Measurements from ENCODE around the gene MRPS7. TPM values are rescaled to one million over a fixed set of nuclear protein-coding genes. Genes with fewer than 3 reads are reported as not detected.

The MRPS7 gene
- total and polyA plus RNA-seq, 2 donors (not counting 1 experiment from before 2014, with no cell fraction given), result 25.1 to 42.6 TPM

GRCh38 chr17:75242461-75243042 is 19.1 kb upstream of the MRPS7 start:
- H2AFZ ChIP-seq (ENCODE audit: insufficient read depth, low read depth, low read length, poor library complexity, severe bottlenecking), result no peak overlapping the region
- intact Hi-C loops (cut with micrococcal nuclease), result loop anchor here (2.0 kb wide), 1 partner anchor 28 kb away; the partner anchor contains the start of gene MIF4GD
- no peaks in the 10 kb centered on the region for H3K9me3 Mint-ChIP-seq (ENCODE audit: insufficient read depth)
- H3K4me3 Mint-ChIP-seq, result peak overlapping the region; percentile 42
- peaks cover under 1 to 89% of the 10 kb centered on the region in 2 experiments for H3K36me3 ChIP-seq (replicated peaks in 1 of 2; ENCODE audit: control extremely low read depth in 1 of 2, control insufficient read depth in 1 of 2, extremely low read depth in 1 of 2, insufficient read depth in 2 of 2, low read length in 1 of 2)
- H3K27me3 ChIP-seq (replicated peaks in 1 of 4; ENCODE audit: control extremely low read depth in 1 of 4, control insufficient read depth in 3 of 4, insufficient read depth in 4 of 4, low read length in 3 of 4), result no peaks in the 10 kb centered on the region
- TF ChIP-seq EZH2 (IDR thresholded peaks at IDR 0.05; ENCODE audit: borderline replicate concordance, insufficient read depth, low read depth, low read length, poor library complexity, severe bottlenecking), result no peak
- TF ChIP-seq CTCF (IDR thresholded peaks at IDR 0.05), result no peak
- H3K27me3 Mint-ChIP-seq, result no peaks in the 10 kb centered on the region
- peak; percentile 53 for ATAC-seq (ENCODE audit: low read depth)
- DNase-seq, result peak; percentile 80
- H3K4me3 ChIP-seq (ENCODE audit: control extremely low read depth in 1 of 5, extremely low read depth in 1 of 5, insufficient read depth in 1 of 5, low read depth in 2 of 5, low read length in 4 of 5), result no peak overlapping the region
- H3K27ac ChIP-seq (ENCODE audit: low read length in 2 of 2), result peak overlapping the region; percentile 36 to 80
- peaks cover 13 to 62% of the 10 kb centered on the region in 2 donors for H3K4me1 ChIP-seq (ENCODE audit: control insufficient read depth in 2 of 2, insufficient read depth in 2 of 2, low read length in 2 of 2)
- peak overlapping the region; percentile 36 for H3K4me2 ChIP-seq (replicated peaks; ENCODE audit: low read depth, low read length, poor library complexity, severe bottlenecking)
- H3K27ac Mint-ChIP-seq, result peak overlapping the region; percentile 94
- H3K79me2 ChIP-seq (ENCODE audit: control insufficient read depth, insufficient read depth, low read length), result peaks cover 26% of the 10 kb centered on the region
- peaks cover 15% of the 10 kb centered on the region for H4K20me1 ChIP-seq (ENCODE audit: control insufficient read depth, insufficient read depth, low read length, poor library complexity, severe bottlenecking)
- no peaks in the 10 kb centered on the region for H3K9me3 ChIP-seq (ENCODE audit: control extremely low read depth in 1 of 3, control insufficient read depth in 2 of 3, insufficient read depth in 1 of 3, low read length in 2 of 3)
- CTCF ChIA-PET, result interaction anchor here (0.7 to 3.3 kb wide), 5 partner anchors 9 to 47 kb away, joined by 3 to 23 read pairs (median 6); partner anchors contain the start of genes GGA3, MIF4GD, MRPS7 and SLC25A19
- POLR2A ChIA-PET, result interaction anchor here (0.6 to 1.5 kb wide), 6 partner anchors 18 to 445 kb away, joined by 3 to 19 read pairs (median 6); partner anchors contain the start of genes GGA3, GRB2, MIF4GD and MRPS7
- H3K4me1 Mint-ChIP-seq, result peaks cover 43% of the 10 kb centered on the region
- 77% methylated on average over 13 of the region's 17 CpGs for WGBS (ENCODE audit: insufficient coverage)
- H3K9ac ChIP-seq (ENCODE audit: low read length), result no peak overlapping the region
